Measurements from ENCODE around the gene CLSTN3.

GRCh38 chr12:7193674-7194073, 63.5 kb downstream of the CLSTN3 start:
- TF ChIP-seq, protein P1, sequence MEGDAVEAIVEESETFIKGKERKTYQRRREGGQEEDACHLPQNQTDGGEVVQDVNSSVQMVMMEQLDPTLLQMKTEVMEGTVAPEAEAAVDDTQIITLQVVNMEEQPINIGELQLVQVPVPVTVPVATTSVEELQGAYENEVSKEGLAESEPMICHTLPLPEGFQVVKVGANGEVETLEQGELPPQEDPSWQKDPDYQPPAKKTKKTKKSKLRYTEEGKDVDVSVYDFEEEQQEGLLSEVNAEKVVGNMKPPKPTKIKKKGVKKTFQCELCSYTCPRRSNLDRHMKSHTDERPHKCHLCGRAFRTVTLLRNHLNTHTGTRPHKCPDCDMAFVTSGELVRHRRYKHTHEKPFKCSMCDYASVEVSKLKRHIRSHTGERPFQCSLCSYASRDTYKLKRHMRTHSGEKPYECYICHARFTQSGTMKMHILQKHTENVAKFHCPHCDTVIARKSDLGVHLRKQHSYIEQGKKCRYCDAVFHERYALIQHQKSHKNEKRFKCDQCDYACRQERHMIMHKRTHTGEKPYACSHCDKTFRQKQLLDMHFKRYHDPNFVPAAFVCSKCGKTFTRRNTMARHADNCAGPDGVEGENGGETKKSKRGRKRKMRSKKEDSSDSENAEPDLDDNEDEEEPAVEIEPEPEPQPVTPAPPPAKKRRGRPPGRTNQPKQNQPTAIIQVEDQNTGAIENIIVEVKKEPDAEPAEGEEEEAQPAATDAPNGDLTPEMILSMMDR (IDR thresholded peaks at IDR 0.05): no peak
- no peak for TF ChIP-seq POLR2A (IDR thresholded peaks at IDR 0.05)

Measured in ovary (tissue), 3 donors.